PC-9 (cell line): ENCODE measurements around the gene EDARADD. TPM values are rescaled to one million over a fixed set of nuclear protein-coding genes. Genes with fewer than 3 reads are reported as not detected.

Experiments
- BruUV-seq: library from RNA; stranded (reverse); fragments of 400-500 nt; replicated peaks from 2 replicates; lab custom pipeline; 2021; lab: Mats Ljungman, UMichigan
- CTCF ChIA-PET: fragments of 300-600 bp; sonication (Branson Sonifier 250); formaldehyde crosslinking; loops from one replicate; lab custom pipeline; 2022; ENCODE audit warnings: antibody characterized with exemption; lab: Charles Lee
- POLR2A ChIA-PET: fragments of 300-600 bp; sonication (Branson Sonifier 250); formaldehyde crosslinking; loops from one replicate; lab custom pipeline; 2022; ENCODE audit warnings: antibody characterized with exemption; ENCODE audit not compliant: unreplicated experiment; lab: Charles Lee
- DNase-seq, 2 experiments: peaks; one replicate each; pipeline versions ENCODE4 v3.0.0 to v3.0.0-alpha.2; 2015 to 2022; ENCODE audit warnings: mixed read lengths in 1 of 2
- H2AFZ ChIP-seq: fragments of 200-600 bp; sonication (generic); 2 replicates; pipeline ENCODE4 v1.8.1; 2017; ENCODE audit warnings: antibody characterized with exemption
- H3F3A ChIP-seq: fragments of 200-600 bp; sonication (generic); 2 replicates; pipeline ENCODE4 v1.8.1; 2017; ENCODE audit warnings: antibody characterized with exemption, mild to moderate bottlenecking, low read depth; ENCODE audit not compliant: insufficient read depth
- H3K27ac ChIP-seq: fragments of 200-600 bp; sonication (generic); 2 replicates; pipeline ENCODE4 v1.6.1; 2016; ENCODE audit warnings: mixed run types
- H3K27me3 ChIP-seq: fragments of 200-600 bp; sonication (generic); 2 replicates; pipeline ENCODE4 v1.6.1; 2016; ENCODE audit warnings: low read depth, mixed run types; ENCODE audit not compliant: insufficient read depth
- H3K36me3 ChIP-seq: fragments of 200-600 bp; sonication (generic); 2 replicates; pipeline ENCODE4 v1.6.1; 2016; ENCODE audit warnings: low read depth, mixed run types
- H3K4me1 ChIP-seq: fragments of 200-600 bp; sonication (generic); replicated peaks from 2 replicates; pipeline ENCODE4 v1.6.1; 2016; ENCODE audit warnings: mixed run types; ENCODE audit not compliant: insufficient read depth
- H3K4me2 ChIP-seq: fragments of 200-600 bp; sonication (generic); 2 replicates; pipeline ENCODE4 v1.6.1; 2017; ENCODE audit warnings: mixed run types
- H3K4me3 ChIP-seq: fragments of 200-600 bp; sonication (generic); 2 replicates; pipeline ENCODE4 v1.6.1; 2016; ENCODE audit warnings: mixed run types
- H3K79me2 ChIP-seq: fragments of 200-600 bp; sonication (generic); 2 replicates; pipeline ENCODE4 v1.6.1; 2017; ENCODE audit warnings: low read depth, mixed run types
- H3K9me2 ChIP-seq: fragments of 200-600 bp; sonication (generic); 2 replicates; pipeline ENCODE4 v1.8.1; 2017; ENCODE audit warnings: mild to moderate bottlenecking; ENCODE audit not compliant: insufficient read depth
- H3K9me3 ChIP-seq: fragments of 200-600 bp; sonication (generic); 2 replicates; pipeline ENCODE4 v1.8.1; 2016; ENCODE audit warnings: low read depth; ENCODE audit not compliant: insufficient read depth
- H4K20me1 ChIP-seq: fragments of 200-600 bp; sonication (generic); 2 replicates; pipeline ENCODE4 v1.8.1; 2017; ENCODE audit not compliant: insufficient read depth
- CTCF ChIP-seq: fragments of 200-600 bp; sonication (generic); conservative IDR thresholded peaks from 2 replicates; pipeline ENCODE4 v1.6.1; 2017; ENCODE audit warnings: mixed run types, antibody characterized with exemption, mild to moderate bottlenecking, moderate library complexity
- EZH2 ChIP-seq: fragments of 200-600 bp; sonication (generic); IDR thresholded peaks from 2 replicates; pipeline ENCODE4 v1.8.0; 2017; ENCODE audit warnings: antibody characterized with exemption, low read depth
- intact Hi-C: fragments of 100-400 bp; cut with micrococcal nuclease; formaldehyde crosslinking; loops from one replicate; pipeline ENCODE4 v1.10.0; 2022; ENCODE audit not compliant: unreplicated experiment
- total RNA-seq: library from RNA; stranded (reverse); gene quantifications from 2 replicates; pipeline ENCODE4 v1.2.3, GENCODE V29; 2021

The EDARADD gene
- total RNA-seq, 1 experiment from 2014 or later: not detected

- intact Hi-C loops: no loop called here
- POLR2A ChIA-PET: no interaction called here
- CTCF ChIA-PET: no interaction called here
Measured at GRCh38 chr1:236468625-236469024, 74.5 kb downstream of the EDARADD start.

GRCh38 chr1:236469466-236469865 is 75.4 kb downstream of the EDARADD start:
- Histone ChIP-seq H3K4me2 (no peak overlapping the region), H3K4me1 (peaks cover 7% of the 10 kb centered on the region), H3K9me2 (no peaks in the 10 kb centered on the region), H3F3A (no peaks in the 10 kb centered on the region), H2AFZ (no peak overlapping the region), H3K9me3 (no peaks in the 10 kb centered on the region), H3K79me2 (no peaks in the 10 kb centered on the region), H3K27ac (no peak overlapping the region), H4K20me1 (no peaks in the 10 kb centered on the region), H3K36me3 (no peaks in the 10 kb centered on the region), H3K4me3 (no peak overlapping the region), H3K27me3 (no peaks in the 10 kb centered on the region)
- TF ChIP-seq EZH2 (no peak), CTCF (no peak)
- ChIA-PET POLR2A (no interaction called here), CTCF (no interaction called here)
- no peak for DNase-seq
- no TSS peak for BruUV-seq
- intact Hi-C loops: no loop called here

More at GRCh38 chr1:236468625-236469024, 74.5 kb downstream of the EDARADD start:
- H4K20me1 ChIP-seq: no peaks in the 10 kb centered on the region
- DNase-seq: no peak
- no peak overlapping the region for H3K4me2 ChIP-seq
- no peaks in the 10 kb centered on the region for H3K36me3 ChIP-seq
- H3K9me2 ChIP-seq: no peaks in the 10 kb centered on the region
- H2AFZ ChIP-seq: no peak overlapping the region
- no peaks in the 10 kb centered on the region for H3K27me3 ChIP-seq
- TF ChIP-seq CTCF (no peak), EZH2 (no peak)
- no peak overlapping the region for H3K4me3 ChIP-seq
- no peak overlapping the region for H3K27ac ChIP-seq
- H3F3A ChIP-seq: no peaks in the 10 kb centered on the region
- no peaks in the 10 kb centered on the region for H3K9me3 ChIP-seq
- no TSS peak for BruUV-seq
- H3K4me1 ChIP-seq: peaks cover 7% of the 10 kb centered on the region
- H3K79me2 ChIP-seq: no peaks in the 10 kb centered on the region

GRCh38 chr1:236471096-236471495 is 77.0 kb downstream of the EDARADD start:
- TF ChIP-seq EZH2: no peak
- TF ChIP-seq CTCF: no peak
- H3K79me2 ChIP-seq: no peaks in the 10 kb centered on the region
- H3K4me2 ChIP-seq: no peak overlapping the region
- H3K4me3 ChIP-seq: no peak overlapping the region
- POLR2A ChIA-PET: no interaction called here
- H2AFZ ChIP-seq: no peak overlapping the region
- no peaks in the 10 kb centered on the region for H3F3A ChIP-seq
- H3K9me3 ChIP-seq: no peaks in the 10 kb centered on the region
- no peaks in the 10 kb centered on the region for H3K9me2 ChIP-seq
- H3K4me1 ChIP-seq: no peaks in the 10 kb centered on the region; the same call in 1 of the 2 replicates
- no peaks in the 10 kb centered on the region for H3K36me3 ChIP-seq
- no peak overlapping the region for H3K27ac ChIP-seq
- H3K27me3 ChIP-seq: no peaks in the 10 kb centered on the region
- CTCF ChIA-PET: no interaction called here
- H4K20me1 ChIP-seq: no peaks in the 10 kb centered on the region
- BruUV-seq: no TSS peak
- intact Hi-C loops: no loop called here
- no peak for DNase-seq
